H7 (cell line): ENCODE data around the gene KCNQ1. TPM values are rescaled to one million over a fixed set of nuclear protein-coding genes. Genes with fewer than 3 reads are reported as not detected.

Experiments used
- DNase-seq: peaks from one replicate; pipeline ENCODE4 v3.0.0; 2012
- H3K27me3 ChIP-seq: 2 replicates; pipeline ENCODE4 v1.6.0; 2011; ENCODE audit warnings: mild to moderate bottlenecking, low read length; ENCODE audit not compliant: control insufficient read depth, insufficient read depth
- H3K36me3 ChIP-seq: replicated peaks from 2 replicates; pipeline ENCODE4 v1.5.1; 2011; ENCODE audit warnings: low read length; ENCODE audit not compliant: control insufficient read depth, insufficient read depth
- H3K4me3 ChIP-seq: 2 replicates; pipeline ENCODE4 v1.5.1; 2011; ENCODE audit warnings: low read depth, mild to moderate bottlenecking, control low read depth, low read length, moderate library complexity; ENCODE audit not compliant: insufficient read depth
- total RNA-seq: library from RNA; depleted of rRNA; stranded (reverse); fragments of >200 nt; shearing (Covaris generic); gene quantifications from 2 replicates; pipeline ENCODE4 v1.2.3, GENCODE V29; 2014

Gene KCNQ1
- total RNA-seq, 1 experiment from 2014 or later, result 0.48 TPM

GRCh38 chr11:2728128-2728662 lies 283.4 kb downstream of the KCNQ1 start:
- no peak for DNase-seq
- Histone ChIP-seq H3K27me3 (peaks cover 12% of the 10 kb centered on the region), H3K4me3 (no peak overlapping the region), H3K36me3 (no peaks in the 10 kb centered on the region)

- H3K4me3 ChIP-seq, result no peak overlapping the region
- DNase-seq, result no peak
- H3K27me3 ChIP-seq, result peaks cover 7% of the 10 kb centered on the region
- H3K36me3 ChIP-seq, result no peaks in the 10 kb centered on the region
Measured at GRCh38 chr11:2728663-2729332, 284.0 kb downstream of the KCNQ1 start.

GRCh38 chr11:2729841-2730240 lies 285.0 kb downstream of the KCNQ1 start:
- H3K27me3 ChIP-seq, result peaks cover 5% of the 10 kb centered on the region
- no peak for DNase-seq
- no peak overlapping the region for H3K4me3 ChIP-seq
- H3K36me3 ChIP-seq, result no peaks in the 10 kb centered on the region

- H3K4me3 ChIP-seq, result no peak overlapping the region
- peaks cover 7% of the 10 kb centered on the region for H3K27me3 ChIP-seq
- H3K36me3 ChIP-seq, result no peaks in the 10 kb centered on the region
- no peak for DNase-seq
Measured at GRCh38 chr11:2730272-2731129, 285.7 kb downstream of the KCNQ1 start.

- Histone ChIP-seq H3K4me3 (no peak overlapping the region), H3K27me3 (peaks cover 7% of the 10 kb centered on the region), H3K36me3 (no peaks in the 10 kb centered on the region)
- DNase-seq, result no peak
Measured at GRCh38 chr11:2731130-2732125, 286.6 kb downstream of the KCNQ1 start.

GRCh38 chr11:2732261-2732939 lies 287.6 kb downstream of the KCNQ1 start:
- Histone ChIP-seq H3K27me3 (peaks cover 4% of the 10 kb centered on the region), H3K36me3 (no peaks in the 10 kb centered on the region), H3K4me3 (no peak overlapping the region)
- no peak for DNase-seq

GRCh38 chr11:2732940-2733628 lies 288.3 kb downstream of the KCNQ1 start:
- peaks cover 4% of the 10 kb centered on the region for H3K27me3 ChIP-seq
- no peak for DNase-seq
- no peaks in the 10 kb centered on the region for H3K36me3 ChIP-seq
- H3K4me3 ChIP-seq, result no peak overlapping the region

- Histone ChIP-seq H3K36me3 (no peaks in the 10 kb centered on the region), H3K4me3 (no peak overlapping the region), H3K27me3 (peaks cover 2% of the 10 kb centered on the region)
- DNase-seq, result no peak
Measured at GRCh38 chr11:2734181-2735052, 289.6 kb downstream of the KCNQ1 start.

GRCh38 chr11:2735053-2735589 lies 290.3 kb downstream of the KCNQ1 start:
- H3K27me3 ChIP-seq, result peaks cover 2% of the 10 kb centered on the region
- DNase-seq, result peak; percentile 62
- H3K4me3 ChIP-seq, result no peak overlapping the region
- no peaks in the 10 kb centered on the region for H3K36me3 ChIP-seq

- Histone ChIP-seq H3K27me3 (peaks cover 2% of the 10 kb centered on the region), H3K4me3 (no peak overlapping the region), H3K36me3 (no peaks in the 10 kb centered on the region)
- peak; percentile 60 for DNase-seq
Measured at GRCh38 chr11:2736577-2737225, 291.9 kb downstream of the KCNQ1 start.

GRCh38 chr11:2737226-2737590 lies 292.4 kb downstream of the KCNQ1 start:
- peak; percentile 66 for DNase-seq
- Histone ChIP-seq H3K27me3 (peaks cover 2% of the 10 kb centered on the region; the same call in 1 of the 2 replicates), H3K4me3 (no peak overlapping the region), H3K36me3 (no peaks in the 10 kb centered on the region)

GRCh38 chr11:2737866-2738265 lies 293.1 kb downstream of the KCNQ1 start:
- Histone ChIP-seq H3K36me3 (no peaks in the 10 kb centered on the region), H3K27me3 (peaks cover 2% of the 10 kb centered on the region; the same call in 1 of the 2 replicates), H3K4me3 (no peak overlapping the region)
- peak; percentile 70 for DNase-seq
